Gastrocnemius medialis (tissue), 4 donors: Measurements from ENCODE around the gene FOXP3.

Source experiments
- POLR2A ChIP-seq, 2 donors: fragments of 450-650 bp; IDR thresholded peaks; one replicate each; pipeline ENCODE4 v1.6.1; 2017; ENCODE audit warnings: antibody characterized with exemption in 2 of 2, mild to moderate bottlenecking in 2 of 2, moderate library complexity in 2 of 2
- TF ChIP-seq, protein P1 (sequence below), 5 experiments: fragments of 450-650 bp in 3 of 5; fragments of 200-600 bp in 2 of 5; sonication (generic) in 2 of 5; IDR thresholded peaks in 4 of 5; conservative IDR thresholded peaks in 1 of 5; 1 replicate in 4 of 5; 2 replicates in 1 of 5; pipeline ENCODE4 v1.5.1; 2016 to 2019; ENCODE audit warnings: antibody characterized with exemption in 5 of 5, mild to moderate bottlenecking in 3 of 5, moderate library complexity in 3 of 5

DNA sequence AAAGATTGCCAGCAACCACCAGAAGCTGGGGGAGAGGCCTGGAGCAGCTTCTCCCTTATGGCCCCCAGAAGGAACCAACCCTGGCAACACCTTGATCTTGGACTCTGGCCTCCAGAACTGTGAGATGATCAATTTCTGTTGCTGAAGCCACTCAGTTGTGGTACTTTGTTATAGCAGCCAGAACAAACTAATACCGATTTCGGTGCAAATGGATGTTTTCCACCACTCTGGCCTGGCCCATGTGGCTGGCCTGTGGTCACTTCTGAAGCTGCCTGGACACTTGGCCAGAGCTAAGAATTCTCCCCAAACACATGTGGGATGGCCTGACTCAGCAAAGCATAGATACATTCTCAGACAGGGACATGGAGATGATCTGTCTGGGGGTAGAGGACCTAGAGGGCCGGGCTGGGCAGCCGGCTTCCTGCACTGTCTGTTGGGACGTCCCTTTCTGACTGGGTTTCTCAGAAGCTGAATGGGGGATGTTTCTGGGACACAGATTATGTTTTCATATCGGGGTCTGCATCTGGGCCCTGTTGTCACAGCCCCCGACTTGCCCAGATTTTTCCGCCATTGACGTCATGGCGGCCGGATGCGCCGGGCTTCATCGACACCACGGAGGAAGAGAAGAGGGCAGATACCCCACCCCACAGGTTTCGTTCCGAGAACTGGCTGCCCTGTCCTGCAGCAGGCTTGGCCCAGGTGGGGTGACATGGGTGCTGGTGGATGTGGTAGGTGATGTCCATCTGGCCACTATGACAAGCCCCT is 4.1 kb downstream of the FOXP3 start:
- no peak for TF ChIP-seq POLR2A (IDR thresholded peaks at IDR 0.05)
- TF ChIP-seq, protein P1, sequence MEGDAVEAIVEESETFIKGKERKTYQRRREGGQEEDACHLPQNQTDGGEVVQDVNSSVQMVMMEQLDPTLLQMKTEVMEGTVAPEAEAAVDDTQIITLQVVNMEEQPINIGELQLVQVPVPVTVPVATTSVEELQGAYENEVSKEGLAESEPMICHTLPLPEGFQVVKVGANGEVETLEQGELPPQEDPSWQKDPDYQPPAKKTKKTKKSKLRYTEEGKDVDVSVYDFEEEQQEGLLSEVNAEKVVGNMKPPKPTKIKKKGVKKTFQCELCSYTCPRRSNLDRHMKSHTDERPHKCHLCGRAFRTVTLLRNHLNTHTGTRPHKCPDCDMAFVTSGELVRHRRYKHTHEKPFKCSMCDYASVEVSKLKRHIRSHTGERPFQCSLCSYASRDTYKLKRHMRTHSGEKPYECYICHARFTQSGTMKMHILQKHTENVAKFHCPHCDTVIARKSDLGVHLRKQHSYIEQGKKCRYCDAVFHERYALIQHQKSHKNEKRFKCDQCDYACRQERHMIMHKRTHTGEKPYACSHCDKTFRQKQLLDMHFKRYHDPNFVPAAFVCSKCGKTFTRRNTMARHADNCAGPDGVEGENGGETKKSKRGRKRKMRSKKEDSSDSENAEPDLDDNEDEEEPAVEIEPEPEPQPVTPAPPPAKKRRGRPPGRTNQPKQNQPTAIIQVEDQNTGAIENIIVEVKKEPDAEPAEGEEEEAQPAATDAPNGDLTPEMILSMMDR (IDR thresholded peaks at IDR 0.05 in 4 of 5, conservative IDR thresholded peaks at IDR 0.05 in 1 of 5), result no peak
